ENCODE measurements around the gene RAC3. TPM values are rescaled to one million over a fixed set of nuclear protein-coding genes. Genes with fewer than 3 reads are reported as not detected.

Gene RAC3
- total and polyA plus RNA-seq, 9 of the 15 experiments (the other 6 are each of a cell fraction or from before 2014, with no cell fraction given): 0.23 to 292 (median 118) TPM

DNA sequence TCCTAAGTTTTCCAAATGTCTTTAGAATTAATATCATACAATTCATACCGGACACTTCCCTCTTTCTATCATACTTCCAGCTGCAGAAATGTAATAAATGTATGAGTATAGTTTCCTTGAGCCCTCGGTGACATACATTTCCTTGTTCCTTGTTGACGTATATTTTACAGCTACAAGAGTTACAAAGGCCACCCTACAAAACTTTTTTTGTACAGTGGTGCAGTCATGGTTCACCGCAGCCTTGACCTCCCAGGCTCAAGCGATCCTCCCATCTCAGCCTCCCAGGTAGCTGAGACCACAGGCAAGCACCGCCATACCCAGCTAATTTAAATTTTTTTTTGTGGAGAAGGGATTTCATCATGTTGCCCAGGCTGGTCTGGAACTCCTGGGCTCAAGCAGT, 41.3 kb downstream of the RAC3 start (continued):
- TF ChIP-seq, protein P1, sequence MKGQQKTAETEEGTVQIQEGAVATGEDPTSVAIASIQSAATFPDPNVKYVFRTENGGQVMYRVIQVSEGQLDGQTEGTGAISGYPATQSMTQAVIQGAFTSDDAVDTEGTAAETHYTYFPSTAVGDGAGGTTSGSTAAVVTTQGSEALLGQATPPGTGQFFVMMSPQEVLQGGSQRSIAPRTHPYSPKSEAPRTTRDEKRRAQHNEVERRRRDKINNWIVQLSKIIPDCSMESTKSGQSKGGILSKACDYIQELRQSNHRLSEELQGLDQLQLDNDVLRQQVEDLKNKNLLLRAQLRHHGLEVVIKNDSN (CRISPR knock-in tag; IDR thresholded peaks at IDR 0.05): no peak
- TF ChIP-seq, protein P2, sequence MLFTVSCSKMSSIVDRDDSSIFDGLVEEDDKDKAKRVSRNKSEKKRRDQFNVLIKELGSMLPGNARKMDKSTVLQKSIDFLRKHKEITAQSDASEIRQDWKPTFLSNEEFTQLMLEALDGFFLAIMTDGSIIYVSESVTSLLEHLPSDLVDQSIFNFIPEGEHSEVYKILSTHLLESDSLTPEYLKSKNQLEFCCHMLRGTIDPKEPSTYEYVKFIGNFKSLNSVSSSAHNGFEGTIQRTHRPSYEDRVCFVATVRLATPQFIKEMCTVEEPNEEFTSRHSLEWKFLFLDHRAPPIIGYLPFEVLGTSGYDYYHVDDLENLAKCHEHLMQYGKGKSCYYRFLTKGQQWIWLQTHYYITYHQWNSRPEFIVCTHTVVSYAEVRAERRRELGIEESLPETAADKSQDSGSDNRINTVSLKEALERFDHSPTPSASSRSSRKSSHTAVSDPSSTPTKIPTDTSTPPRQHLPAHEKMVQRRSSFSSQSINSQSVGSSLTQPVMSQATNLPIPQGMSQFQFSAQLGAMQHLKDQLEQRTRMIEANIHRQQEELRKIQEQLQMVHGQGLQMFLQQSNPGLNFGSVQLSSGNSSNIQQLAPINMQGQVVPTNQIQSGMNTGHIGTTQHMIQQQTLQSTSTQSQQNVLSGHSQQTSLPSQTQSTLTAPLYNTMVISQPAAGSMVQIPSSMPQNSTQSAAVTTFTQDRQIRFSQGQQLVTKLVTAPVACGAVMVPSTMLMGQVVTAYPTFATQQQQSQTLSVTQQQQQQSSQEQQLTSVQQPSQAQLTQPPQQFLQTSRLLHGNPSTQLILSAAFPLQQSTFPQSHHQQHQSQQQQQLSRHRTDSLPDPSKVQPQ (CRISPR knock-in tag; IDR thresholded peaks at IDR 0.05; ENCODE audit: borderline replicate concordance): no peak

DNA sequence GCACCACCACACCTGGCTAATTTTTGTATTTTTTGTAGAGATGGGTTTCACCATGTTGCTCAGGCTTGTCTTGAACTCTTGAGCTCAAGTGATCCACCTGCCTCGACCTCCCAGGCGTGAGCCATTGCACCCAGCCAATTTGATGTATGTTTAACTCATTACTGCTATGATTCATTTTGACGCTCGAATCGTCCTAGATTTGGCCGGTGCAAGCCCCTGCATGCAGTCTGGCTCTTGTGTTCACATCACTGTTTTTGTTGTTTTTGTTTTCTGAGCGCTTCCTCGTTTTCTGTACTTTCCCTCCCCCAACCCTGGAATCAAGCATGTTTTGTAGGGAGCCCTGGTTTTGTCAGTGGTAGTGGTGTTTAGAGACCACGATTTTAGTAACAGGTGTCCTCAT, 42.0 kb downstream of the RAC3 start:
- H2AFZ ChIP-seq (ENCODE audit: low read depth, low read length): no peak overlapping the region
- DNase-seq (ENCODE audit: extremely low read depth in 1 of 4, low spot score in 3 of 4): no peak
- FAIRE-seq: no peak
- peaks cover 10% of the 10 kb centered on the region; the same call in 1 of the 3 replicates for H3K36me3 ChIP-seq (ENCODE audit: control insufficient read depth, insufficient read depth, low read length)
- no peak overlapping the region for H3K9ac ChIP-seq (ENCODE audit: insufficient read depth in 1 of 2, low read depth in 2 of 2, low read length in 2 of 2)
- no peak overlapping the region for H3K4me2 ChIP-seq (ENCODE audit: insufficient read depth, low read length)
- intact Hi-C loops (cut with micrococcal nuclease) (no loop called here), in situ Hi-C loops (cut with MboI) (no loop called here)
- 37% methylated on average over 9 of the region's 9 CpGs for WGBS (ENCODE audit: insufficient coverage, low coverage, missing lambda C conversion rate)
- no peak overlapping the region for H3K4me3 ChIP-seq
- POLR2A ChIA-PET: interaction anchor here (1.1 kb wide), 1 partner anchor 13 kb away, joined by 3 read pairs; no protein-coding TSS in a partner anchor
- H3K27me3 ChIP-seq (ENCODE audit: control insufficient read depth in 2 of 2, insufficient read depth in 2 of 2, low read length in 2 of 2): no peaks in the 10 kb centered on the region
- peaks cover 15% of the 10 kb centered on the region for H4K20me1 ChIP-seq (replicated peaks; ENCODE audit: control insufficient read depth, insufficient read depth, low read length)
- no TSS peak for BruUV-seq (replicated peaks)
- no peak overlapping the region for H3K27ac ChIP-seq (ENCODE audit: extremely low read depth, low read depth, low read length)
- no peaks in the 10 kb centered on the region for H3K9me3 ChIP-seq (replicated peaks; ENCODE audit: control insufficient read depth, insufficient read depth, low read depth, low read length)
- CTCF ChIA-PET (ENCODE audit: low intra/inter-chr PET ratio): no interaction called here
- peaks cover 3% of the 10 kb centered on the region for H3K9me1 ChIP-seq (ENCODE audit: control insufficient read depth, insufficient read depth, low read length)
- H3K79me2 ChIP-seq (ENCODE audit: control insufficient read depth, insufficient read depth, low read length): no peaks in the 10 kb centered on the region
- no peak for ATAC-seq
- peaks cover 0 to 22% of the 10 kb centered on the region in 2 experiments; a peak in 2 of 5 replicates for H3K4me1 ChIP-seq (replicated peaks in 1 of 2; ENCODE audit: control insufficient read depth in 2 of 2, insufficient read depth in 2 of 2, low read length in 2 of 2)
- TF ChIP-seq, protein P3, sequence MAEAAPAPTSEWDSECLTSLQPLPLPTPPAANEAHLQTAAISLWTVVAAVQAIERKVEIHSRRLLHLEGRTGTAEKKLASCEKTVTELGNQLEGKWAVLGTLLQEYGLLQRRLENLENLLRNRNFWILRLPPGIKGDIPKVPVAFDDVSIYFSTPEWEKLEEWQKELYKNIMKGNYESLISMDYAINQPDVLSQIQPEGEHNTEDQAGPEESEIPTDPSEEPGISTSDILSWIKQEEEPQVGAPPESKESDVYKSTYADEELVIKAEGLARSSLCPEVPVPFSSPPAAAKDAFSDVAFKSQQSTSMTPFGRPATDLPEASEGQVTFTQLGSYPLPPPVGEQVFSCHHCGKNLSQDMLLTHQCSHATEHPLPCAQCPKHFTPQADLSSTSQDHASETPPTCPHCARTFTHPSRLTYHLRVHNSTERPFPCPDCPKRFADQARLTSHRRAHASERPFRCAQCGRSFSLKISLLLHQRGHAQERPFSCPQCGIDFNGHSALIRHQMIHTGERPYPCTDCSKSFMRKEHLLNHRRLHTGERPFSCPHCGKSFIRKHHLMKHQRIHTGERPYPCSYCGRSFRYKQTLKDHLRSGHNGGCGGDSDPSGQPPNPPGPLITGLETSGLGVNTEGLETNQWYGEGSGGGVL (CRISPR knock-in tag; IDR thresholded peaks at IDR 0.05): no peak
- TF ChIP-seq, protein P4, sequence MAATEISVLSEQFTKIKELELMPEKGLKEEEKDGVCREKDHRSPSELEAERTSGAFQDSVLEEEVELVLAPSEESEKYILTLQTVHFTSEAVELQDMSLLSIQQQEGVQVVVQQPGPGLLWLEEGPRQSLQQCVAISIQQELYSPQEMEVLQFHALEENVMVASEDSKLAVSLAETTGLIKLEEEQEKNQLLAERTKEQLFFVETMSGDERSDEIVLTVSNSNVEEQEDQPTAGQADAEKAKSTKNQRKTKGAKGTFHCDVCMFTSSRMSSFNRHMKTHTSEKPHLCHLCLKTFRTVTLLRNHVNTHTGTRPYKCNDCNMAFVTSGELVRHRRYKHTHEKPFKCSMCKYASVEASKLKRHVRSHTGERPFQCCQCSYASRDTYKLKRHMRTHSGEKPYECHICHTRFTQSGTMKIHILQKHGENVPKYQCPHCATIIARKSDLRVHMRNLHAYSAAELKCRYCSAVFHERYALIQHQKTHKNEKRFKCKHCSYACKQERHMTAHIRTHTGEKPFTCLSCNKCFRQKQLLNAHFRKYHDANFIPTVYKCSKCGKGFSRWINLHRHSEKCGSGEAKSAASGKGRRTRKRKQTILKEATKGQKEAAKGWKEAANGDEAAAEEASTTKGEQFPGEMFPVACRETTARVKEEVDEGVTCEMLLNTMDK (IDR thresholded peaks at IDR 0.05; ENCODE audit: borderline replicate concordance, insufficient read depth, low read depth, low read length, poor library complexity, severe bottlenecking): no peak
- TF ChIP-seq, protein P5, sequence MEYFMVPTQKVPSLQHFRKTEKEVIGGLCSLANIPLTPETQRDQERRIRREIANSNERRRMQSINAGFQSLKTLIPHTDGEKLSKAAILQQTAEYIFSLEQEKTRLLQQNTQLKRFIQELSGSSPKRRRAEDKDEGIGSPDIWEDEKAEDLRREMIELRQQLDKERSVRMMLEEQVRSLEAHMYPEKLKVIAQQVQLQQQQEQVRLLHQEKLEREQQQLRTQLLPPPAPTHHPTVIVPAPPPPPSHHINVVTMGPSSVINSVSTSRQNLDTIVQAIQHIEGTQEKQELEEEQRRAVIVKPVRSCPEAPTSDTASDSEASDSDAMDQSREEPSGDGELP (CRISPR knock-in tag; IDR thresholded peaks at IDR 0.05; ENCODE audit: borderline replicate concordance): no peak
- TF ChIP-seq TAL1 (IDR thresholded peaks at IDR 0.05) (no peak), MAFF (IDR thresholded peaks at IDR 0.05; ENCODE audit: low read length) (no peak)
- TF ChIP-seq, protein P6, sequence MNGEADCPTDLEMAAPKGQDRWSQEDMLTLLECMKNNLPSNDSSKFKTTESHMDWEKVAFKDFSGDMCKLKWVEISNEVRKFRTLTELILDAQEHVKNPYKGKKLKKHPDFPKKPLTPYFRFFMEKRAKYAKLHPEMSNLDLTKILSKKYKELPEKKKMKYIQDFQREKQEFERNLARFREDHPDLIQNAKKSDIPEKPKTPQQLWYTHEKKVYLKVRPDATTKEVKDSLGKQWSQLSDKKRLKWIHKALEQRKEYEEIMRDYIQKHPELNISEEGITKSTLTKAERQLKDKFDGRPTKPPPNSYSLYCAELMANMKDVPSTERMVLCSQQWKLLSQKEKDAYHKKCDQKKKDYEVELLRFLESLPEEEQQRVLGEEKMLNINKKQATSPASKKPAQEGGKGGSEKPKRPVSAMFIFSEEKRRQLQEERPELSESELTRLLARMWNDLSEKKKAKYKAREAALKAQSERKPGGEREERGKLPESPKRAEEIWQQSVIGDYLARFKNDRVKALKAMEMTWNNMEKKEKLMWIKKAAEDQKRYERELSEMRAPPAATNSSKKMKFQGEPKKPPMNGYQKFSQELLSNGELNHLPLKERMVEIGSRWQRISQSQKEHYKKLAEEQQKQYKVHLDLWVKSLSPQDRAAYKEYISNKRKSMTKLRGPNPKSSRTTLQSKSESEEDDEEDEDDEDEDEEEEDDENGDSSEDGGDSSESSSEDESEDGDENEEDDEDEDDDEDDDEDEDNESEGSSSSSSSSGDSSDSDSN (IDR thresholded peaks at IDR 0.05; ENCODE audit: borderline replicate concordance in 1 of 2, low read depth in 2 of 2, low read length in 2 of 2): no peak

Measured in K562 (cell line).